HepG2 (cell line): ENCODE data around the gene HDDC2. TPM values are rescaled to one million over a fixed set of nuclear protein-coding genes. Genes with fewer than 3 reads are reported as not detected.

Experiments used
- ATAC-seq: fragments of 200-7000 bp; cut with Tn5 transposase; 3 replicates; pipeline ENCODE4 v1.9.1; 2020; ENCODE audit warnings: mild to moderate bottlenecking, moderate library complexity
- BruUV-seq: library from RNA; stranded (reverse); fragments of 400-500 nt; replicated peaks from 2 replicates; lab custom pipeline; 2021; lab: Mats Ljungman, UMichigan
- CTCF ChIA-PET: fragments of 300-600 bp; formaldehyde crosslinking; extraction: SDS; loops from one replicate; lab custom pipeline; 2021; ENCODE audit warnings: low total read pairs, inconsistent platforms, low intra/inter-chr PET ratio; lab: Yijun Ruan, JAX
- POLR2A ChIA-PET: fragments of 350-600 bp; sonication (Branson Sonifier 250); formaldehyde crosslinking; loops from one replicate; lab custom pipeline; 2020; ENCODE audit warnings: antibody characterized with exemption, inconsistent platforms; lab: Yijun Ruan, JAX
- DNase-seq: peaks from one replicate; pipeline ENCODE4 v3.0.0-alpha.2; 2015; ENCODE audit warnings: low spot score
- FAIRE-seq: peaks from 3 replicates; lab custom pipeline; 2011; peaks lifted over from hg19 to GRCh38; lab: Jason Lieb, UNC
- H2AFZ ChIP-seq: one replicate; pipeline ENCODE4 v1.6.1; 2011; ENCODE audit warnings: low read length, inconsistent platforms
- H3K27ac ChIP-seq: fragments of 300-600 bp; 3 replicates; pipeline ENCODE4 v1.8.0; 2011; ENCODE audit warnings: mixed run types, mild to moderate bottlenecking, mixed read lengths, low read length, inconsistent platforms; ENCODE audit not compliant: insufficient read depth; ENCODE audit errors: extremely low read length
- H3K27me3 ChIP-seq, 2 experiments: fragments of 200-600 bp in 1 of 2; 2 replicates in 1 of 2; 3 replicates in 1 of 2; pipeline versions ENCODE4 v1.6.0 to v1.8.0; 2011; ENCODE audit warnings: low read length in 2 of 2, mild to moderate bottlenecking in 2 of 2, moderate library complexity in 2 of 2, inconsistent platforms in 1 of 2; ENCODE audit not compliant: insufficient read depth in 2 of 2, control insufficient read depth in 1 of 2
- H3K36me3 ChIP-seq, 2 experiments: fragments of 200-600 bp in 1 of 2; replicated peaks in 1 of 2; 2 replicates in 1 of 2; 3 replicates in 1 of 2; pipeline versions ENCODE4 v1.5.1 to v1.8.0; 2011; ENCODE audit warnings: low read length in 2 of 2, inconsistent platforms in 1 of 2; ENCODE audit not compliant: insufficient read depth in 2 of 2, control insufficient read depth in 1 of 2
- H3K4me1 ChIP-seq: 2 replicates; pipeline ENCODE4 v1.5.1; 2012; ENCODE audit warnings: low read length, inconsistent platforms; ENCODE audit not compliant: insufficient read depth
- H3K4me2 ChIP-seq: 2 replicates; pipeline ENCODE4 v1.6.0; 2011; ENCODE audit warnings: low read depth, low read length, inconsistent platforms
- H3K4me3 ChIP-seq, 3 experiments: fragments of 200-600 bp in 1 of 3; sonication (generic), shearing (Covaris generic) in 1 of 3; replicated peaks in 1 of 3; 2 replicates each; pipeline ENCODE4 v1.5.1; 2011 to 2016; ENCODE audit warnings: low read length in 3 of 3, inconsistent platforms in 2 of 3, low read depth in 2 of 3, mild to moderate bottlenecking in 2 of 3, control low read depth in 1 of 3, mixed read lengths in 1 of 3; ENCODE audit not compliant: insufficient read depth in 1 of 3
- H3K79me2 ChIP-seq: one replicate; pipeline ENCODE4 v1.6.1; 2011; ENCODE audit warnings: low read length, inconsistent platforms; ENCODE audit not compliant: insufficient read depth
- H3K9ac ChIP-seq: 2 replicates; pipeline ENCODE4 v1.6.0; 2011; ENCODE audit warnings: mild to moderate bottlenecking, low read depth, low read length, inconsistent platforms; ENCODE audit not compliant: insufficient read depth
- H3K9me3 ChIP-seq: 2 replicates; pipeline ENCODE4 v1.5.1; 2012; ENCODE audit warnings: mild to moderate bottlenecking, low read length
- H4K20me1 ChIP-seq: 2 replicates; pipeline ENCODE4 v1.6.0; 2011; ENCODE audit warnings: inconsistent platforms, mild to moderate bottlenecking, low read length, moderate library complexity; ENCODE audit not compliant: insufficient read depth
- BHLHE40 ChIP-seq: IDR thresholded peaks from 2 replicates; pipeline ENCODE4 v1.6.1; 2011; ENCODE audit warnings: low read length, improper control_type of control experiment
- CEBPB ChIP-seq: IDR thresholded peaks from 2 replicates; pipeline ENCODE4 v1.6.1; 2011; ENCODE audit warnings: low read depth, low read length, improper control_type of control experiment, borderline replicate concordance
- CREB1 ChIP-seq, 2 experiments: fragments of 450-650 bp in 1 of 2; IDR thresholded peaks; 2 replicates each; pipeline ENCODE4 v1.6.1; 2016 to 2017; ENCODE audit warnings: control low read depth in 1 of 2, mild to moderate bottlenecking in 1 of 2, missing compliant biosample characterization in 1 of 2, missing genetic modification characterization in 1 of 2
- FOSL2 ChIP-seq: sonication (generic); formaldehyde crosslinking; IDR thresholded peaks from 2 replicates; pipeline ENCODE4 v1.4.0; 2020; ENCODE audit warnings: missing genetic modification reagents
- IKZF4 ChIP-seq: sonication (generic); formaldehyde crosslinking; IDR thresholded peaks from 2 replicates; pipeline ENCODE4 v1.5.1; 2020; ENCODE audit warnings: borderline replicate concordance, mild to moderate bottlenecking, low read depth, missing genetic modification reagents; ENCODE audit errors: not compliant biosample characterization
- MAX ChIP-seq: IDR thresholded peaks from 2 replicates; pipeline ENCODE4 v1.6.1; 2012; ENCODE audit warnings: inconsistent platforms
- RNF2 ChIP-seq: fragments of 450-650 bp; conservative IDR thresholded peaks from 2 replicates; pipeline ENCODE4 v1.6.1; 2016; ENCODE audit warnings: low read depth
- ZMYM2 ChIP-seq: sonication (generic); formaldehyde crosslinking; IDR thresholded peaks from 2 replicates; pipeline ENCODE4 v1.8.0; 2022; ENCODE audit warnings: mild to moderate bottlenecking, missing genetic modification reagents
- ZNF160 ChIP-seq: sonication (generic); formaldehyde crosslinking; IDR thresholded peaks from 2 replicates; pipeline ENCODE4 v1.8.0; 2022; ENCODE audit warnings: mild to moderate bottlenecking, inconsistent platforms, missing genetic modification reagents
- ZNF207 ChIP-seq: fragments of 450-650 bp; IDR thresholded peaks from 2 replicates; pipeline ENCODE4 v1.6.1; 2016; ENCODE audit warnings: antibody characterized with exemption, borderline replicate concordance
- WGBS: methylation state at CpG from one replicate; pipeline ENCODE4 v1.1.6; 2017; ENCODE audit warnings: low lambda C conversion rate; 5-methylcytosine and 5-hydroxymethylcytosine counted together
- in situ Hi-C: cut with HindIII; loops from 2 replicates; pipeline ENCODE4 v1.10.0; 2017; ENCODE audit warnings: low pct_unique_long_range_greater_than_20kb; ENCODE audit not compliant: extremely low pct_ligation_motif_present
- intact Hi-C: fragments of 100-400 bp; cut with micrococcal nuclease; formaldehyde crosslinking; loops from one replicate; pipeline ENCODE4 v1.10.0; 2022; ENCODE audit not compliant: unreplicated experiment
- polyA plus RNA-seq, 8 experiments: library from polyadenylated mRNA; depleted of rRNA in 3 of 8; stranded (reverse) in 7 of 8; unstranded in 1 of 8; fragments of >200 nt; fragmentation: Illumina TruSeq in 4 of 8; extraction: Trizol in 4 of 8; gene quantifications; 2 replicates each; pipeline versions ENCODE4 v1.2.1 to v1.2.3, GENCODE V29; 2011 to 2016; ENCODE audit warnings: low read depth in 4 of 8, missing spikeins in 1 of 8, mixed read lengths in 1 of 8; ENCODE audit not compliant: insufficient read depth in 1 of 8
- total RNA-seq, 5 experiments: library from RNA; depleted of rRNA; stranded (reverse); fragments of >200 nt; fragmentation: Illumina TruSeq; extraction: Trizol; gene quantifications; 2 replicates each; pipeline ENCODE4 v1.2.3, GENCODE V29; 2016; ENCODE audit warnings: low read depth in 1 of 5

Gene HDDC2
- total and polyA plus RNA-seq, 2 of the 13 experiments (the other 11 are each of a cell fraction or from before 2014, with no cell fraction given) = 76.7 to 78.7 TPM

DNA sequence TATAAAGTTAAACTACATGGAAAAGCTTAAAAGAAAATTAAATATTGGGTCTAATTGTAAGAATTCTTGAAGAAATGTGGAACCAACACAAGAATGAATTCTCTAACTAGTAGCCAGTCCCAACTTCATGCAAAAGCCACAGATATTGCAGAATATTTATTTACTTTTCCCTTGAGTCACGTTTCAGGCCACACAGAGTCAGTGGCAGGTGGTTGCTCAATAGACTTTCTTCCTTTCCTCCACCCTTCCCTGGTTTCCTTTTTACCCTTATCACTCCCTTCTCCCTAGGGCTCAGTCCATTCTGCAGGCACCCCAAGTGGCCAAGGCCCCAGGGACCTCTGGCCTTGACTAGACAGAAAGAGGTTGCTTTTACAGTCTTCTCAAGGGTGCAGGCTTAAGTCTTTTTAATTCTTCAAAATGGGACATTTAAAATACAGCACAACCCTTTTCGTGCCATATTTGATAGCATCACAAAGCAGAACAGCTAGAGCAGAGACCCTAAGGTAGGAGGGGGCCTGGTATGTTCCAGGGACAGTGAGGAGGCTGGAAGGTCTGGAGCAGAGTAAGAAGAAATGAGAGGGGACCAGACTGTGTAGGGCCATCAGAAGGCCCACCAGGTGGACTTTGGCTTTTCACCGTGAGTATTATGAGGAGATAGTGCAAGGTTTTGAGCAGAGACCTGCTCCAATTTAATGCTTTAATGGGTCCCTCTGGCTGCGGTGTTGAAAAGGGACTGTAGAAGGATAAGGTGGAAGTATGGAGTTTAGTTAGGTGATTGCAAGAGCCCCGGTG is 65.0 kb downstream of the HDDC2 start:
- 16% methylated on average over 5 of the region's 5 CpGs for WGBS
- Histone ChIP-seq H3K4me2 (no peak overlapping the region), H3K4me3 (no peak overlapping the region), H3K9me3 (peaks cover 17% of the 10 kb centered on the region; the same call in 1 of the 2 replicates), H3K9ac (no peak overlapping the region), H3K79me2 (no peaks in the 10 kb centered on the region), H3K27me3 (no peaks in the 10 kb centered on the region), H4K20me1 (no peaks in the 10 kb centered on the region), H3K27ac (no peak overlapping the region), H2AFZ (no peak overlapping the region), H3K4me1 (no peaks in the 10 kb centered on the region), H3K36me3 (no peaks in the 10 kb centered on the region)
- TF ChIP-seq RNF2 = no peak
- peak; percentile 87 for TF ChIP-seq BHLHE40
- TF ChIP-seq CEBPB = peak; percentile 70; the same call in 1 of the 2 replicates
- TF ChIP-seq FOSL2 (CRISPR knock-in tag) = peak; percentile 65
- no peak for TF ChIP-seq ZNF160 (CRISPR knock-in tag)
- no peak for TF ChIP-seq CREB1 (IDR thresholded peaks at IDR 0.05)
- TF ChIP-seq CREB1 (CRISPR knock-in tag; IDR thresholded peaks at IDR 0.05) = no peak
- TF ChIP-seq IKZF4 (CRISPR knock-in tag) = no peak
- TF ChIP-seq MAX = no peak
- TF ChIP-seq ZNF207 = no peak
- TF ChIP-seq ZMYM2 (CRISPR knock-in tag) = no peak
- DNase-seq (no peak), ATAC-seq (no peak; the same call in 1 of the 3 replicates), FAIRE-seq (no peak)
- POLR2A ChIA-PET = no interaction called here
- in situ Hi-C loops = no loop called here
- intact Hi-C loops = no loop called here
- no TSS peak for BruUV-seq
- CTCF ChIA-PET = no interaction called here
